Measurements from ENCODE around the gene STK25. TPM values are rescaled to one million over a fixed set of nuclear protein-coding genes. Genes with fewer than 3 reads are reported as not detected.
A peak's percentile ranks its signal among the peaks of the same experiment; 100 is the strongest.

STK25 gene
- 445 and 536 TPM in 2 replicates for total RNA-seq

DNA sequence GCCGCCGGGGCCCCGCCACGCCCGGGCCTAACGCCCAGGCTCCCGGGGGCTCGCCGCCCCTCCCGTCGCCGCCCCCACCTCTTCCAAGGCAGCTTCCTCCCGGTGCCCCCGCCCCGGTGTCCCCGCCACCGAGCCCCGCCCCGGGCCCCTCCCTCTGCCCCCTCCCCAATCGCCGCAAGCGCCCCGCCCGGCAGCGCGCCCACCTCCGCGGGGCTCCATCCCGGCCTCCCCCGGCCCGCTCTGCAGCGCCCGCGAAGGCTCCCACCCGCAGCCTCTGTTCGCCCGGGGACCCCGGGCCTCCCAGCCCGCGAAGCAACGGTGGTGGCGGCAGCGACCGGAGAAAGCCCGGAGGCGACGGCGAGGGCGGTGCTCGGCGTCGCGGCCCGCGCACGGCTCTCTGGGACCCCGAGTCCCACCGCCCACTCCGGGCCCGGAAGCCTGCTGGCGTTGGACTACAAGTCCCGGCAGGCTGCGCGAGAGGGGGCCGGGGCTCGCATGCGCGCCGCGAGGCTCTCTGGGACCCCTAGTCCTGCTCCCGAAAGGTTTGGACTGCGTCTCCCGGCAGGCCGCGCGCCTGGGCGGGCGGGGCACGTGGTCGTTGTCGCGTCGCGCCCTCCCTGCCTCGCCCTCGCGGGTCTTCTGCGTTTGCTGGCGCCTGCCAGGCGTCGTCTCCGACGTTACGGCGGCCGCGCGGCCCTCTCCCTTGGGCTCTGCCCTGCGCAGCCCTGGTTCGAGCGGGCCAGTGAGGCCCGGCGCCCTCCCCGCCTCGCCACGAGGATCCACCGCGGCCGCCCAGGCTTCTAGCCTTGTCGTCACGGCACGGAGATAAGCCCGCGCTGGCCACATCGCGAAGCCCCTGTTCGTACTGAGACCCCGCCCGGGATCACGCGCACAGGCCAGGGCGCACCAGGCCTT is at the start of gene STK25:
Gene STK25 (minus strand): TSS at position 345 of the 915 bp plus-strand sequence. CDS start 549 bp downstream, outside the sequence.
- DNase-seq: peak; percentile 99

DNA sequence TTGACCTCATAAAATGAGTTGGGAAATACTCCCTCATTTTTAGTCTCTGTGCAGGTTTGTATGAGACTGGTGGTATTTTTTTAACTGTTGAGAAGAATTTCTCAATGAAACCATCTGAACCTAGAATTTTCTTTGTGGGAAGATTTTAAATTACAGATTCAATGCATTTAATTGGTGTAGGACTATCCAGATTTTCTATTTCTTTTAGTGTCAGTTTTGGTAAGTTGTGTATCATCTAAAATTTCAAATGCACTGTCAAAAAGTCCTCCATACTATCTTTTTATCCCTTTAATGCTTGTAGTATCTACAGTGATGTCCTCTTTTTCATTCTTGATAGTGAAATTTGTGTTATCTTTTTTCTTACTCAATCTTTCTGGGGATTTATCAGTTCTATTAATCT is 48.4 kb upstream of the STK25 start:
- no peak for DNase-seq

DNA sequence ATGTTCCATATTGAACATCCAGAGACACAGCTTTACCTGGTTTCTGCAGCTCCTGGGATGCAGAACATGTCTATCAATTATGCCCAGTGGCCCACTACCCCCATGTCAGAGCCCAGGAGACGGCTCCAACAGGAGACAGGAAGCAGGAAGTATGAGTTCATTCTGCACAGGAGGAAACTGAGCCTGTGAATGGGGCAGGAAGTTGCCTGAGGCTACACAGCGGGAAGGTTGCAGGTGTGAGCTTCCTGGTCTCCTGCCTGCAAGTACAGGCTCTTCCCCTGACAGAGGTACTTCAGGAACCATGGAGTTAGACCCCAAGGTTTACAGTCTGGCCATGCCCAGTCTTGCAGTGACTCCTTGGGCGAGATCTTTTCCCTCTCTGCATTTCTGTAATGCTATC is 47.3 kb upstream of the STK25 start:
- peak; percentile 56 for DNase-seq

DNA sequence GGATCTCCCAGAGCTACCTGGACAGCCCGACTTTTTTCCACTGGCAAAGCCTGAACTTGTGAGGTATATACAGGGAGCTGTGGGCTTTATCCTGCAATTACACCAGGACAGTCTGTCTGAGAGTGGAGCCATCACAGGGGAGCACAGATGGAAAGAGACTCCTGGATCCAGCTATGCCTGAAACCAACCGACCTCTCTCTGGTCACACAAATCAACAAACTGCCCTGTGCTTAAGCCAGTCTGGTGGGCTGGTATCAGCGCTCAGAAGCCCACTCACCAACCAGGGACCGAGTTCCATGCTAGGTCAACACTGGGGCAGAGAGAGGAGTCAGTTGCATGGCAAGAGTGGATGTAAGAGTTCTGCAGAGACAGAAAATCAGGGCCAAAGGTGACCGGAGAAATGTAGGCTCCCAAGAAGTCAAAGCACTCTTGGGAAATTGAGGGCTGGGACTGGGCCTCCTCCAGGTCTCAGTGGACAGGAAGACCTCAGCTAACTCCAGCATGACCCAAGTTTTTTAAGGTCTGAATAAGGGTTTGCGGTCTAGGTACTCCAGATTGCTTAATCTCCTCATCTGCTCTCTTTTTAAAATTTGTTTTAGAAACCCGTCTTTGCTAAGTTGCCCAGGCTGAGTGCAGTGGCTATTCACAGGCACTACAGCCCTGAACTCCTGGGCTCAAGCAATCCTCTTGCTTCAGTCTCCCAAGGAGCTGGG is 46.4 kb upstream of the STK25 start:
- DNase-seq: no peak

DNA sequence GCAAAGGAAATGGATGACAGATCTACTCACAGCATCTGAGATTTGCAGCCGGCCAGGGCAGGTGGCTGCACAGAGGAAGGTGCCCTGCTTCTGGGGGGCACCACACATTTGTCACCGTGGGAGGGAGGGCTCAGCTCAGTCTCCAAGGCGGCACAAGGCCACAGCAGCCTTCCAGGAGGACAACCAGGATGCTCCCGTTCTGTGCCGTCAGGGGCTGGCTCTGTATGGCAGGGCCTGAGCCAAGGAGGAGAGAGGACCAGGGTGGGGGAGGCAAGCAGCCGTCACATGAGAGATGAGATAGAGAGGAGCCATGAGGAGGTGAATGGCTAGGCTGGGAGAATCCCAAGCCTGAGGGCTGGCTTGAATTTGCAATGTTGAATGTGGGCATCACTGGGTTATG is 45.6 kb upstream of the STK25 start:
- no peak for DNase-seq

DNA sequence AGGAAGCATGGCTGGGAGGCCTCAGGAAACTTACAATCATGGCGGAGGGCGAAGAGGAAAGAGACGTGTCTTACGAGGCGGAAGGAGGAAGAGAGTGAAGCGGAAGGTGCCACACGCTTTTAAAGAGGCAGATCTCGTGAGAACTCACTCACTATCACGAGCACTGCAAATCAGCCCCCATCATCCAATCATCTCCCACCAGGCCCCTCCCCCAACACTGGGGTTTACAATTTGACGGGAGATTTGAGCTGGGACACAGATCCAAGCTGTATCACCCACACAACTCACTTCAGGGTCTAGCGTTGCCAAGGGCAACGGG is 45.1 kb upstream of the STK25 start:
- DNase-seq: no peak

DNA sequence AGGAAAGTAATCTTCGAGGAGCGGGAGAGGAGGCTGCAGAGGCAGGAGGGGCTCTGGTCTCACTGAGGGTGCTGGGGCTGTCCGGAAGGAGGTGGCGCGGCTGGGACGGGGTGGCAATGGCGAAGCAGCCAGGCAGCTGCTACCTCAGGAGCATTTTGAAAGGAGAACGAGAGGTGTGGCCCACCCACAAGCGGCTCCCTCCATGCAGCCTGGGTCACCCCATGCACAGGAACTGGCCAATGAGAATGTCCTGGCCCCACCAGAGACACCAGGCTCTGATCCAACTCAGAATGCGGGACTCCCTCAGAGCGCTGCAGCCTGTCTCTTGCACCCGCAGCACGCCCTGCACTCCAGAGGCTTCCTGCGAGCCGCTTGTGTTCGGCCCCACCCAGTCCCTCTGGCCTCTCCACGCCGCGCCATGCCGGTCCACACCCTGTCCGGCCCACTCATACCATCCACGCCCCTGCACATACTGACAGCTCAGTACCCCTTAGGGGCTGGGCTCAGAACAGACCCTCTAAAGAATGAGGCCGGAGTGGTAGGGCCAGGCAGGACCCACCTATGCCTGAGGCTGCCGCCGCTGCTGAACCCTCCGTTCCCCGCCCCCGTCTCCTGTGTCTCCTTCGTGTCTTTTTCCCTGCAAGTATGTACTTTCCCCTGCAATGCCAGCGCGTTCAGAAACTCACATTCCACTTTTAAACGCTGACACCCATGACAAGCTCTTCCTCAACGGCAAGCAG is 43.8 kb upstream of the STK25 start:
- DNase-seq: no peak

DNA sequence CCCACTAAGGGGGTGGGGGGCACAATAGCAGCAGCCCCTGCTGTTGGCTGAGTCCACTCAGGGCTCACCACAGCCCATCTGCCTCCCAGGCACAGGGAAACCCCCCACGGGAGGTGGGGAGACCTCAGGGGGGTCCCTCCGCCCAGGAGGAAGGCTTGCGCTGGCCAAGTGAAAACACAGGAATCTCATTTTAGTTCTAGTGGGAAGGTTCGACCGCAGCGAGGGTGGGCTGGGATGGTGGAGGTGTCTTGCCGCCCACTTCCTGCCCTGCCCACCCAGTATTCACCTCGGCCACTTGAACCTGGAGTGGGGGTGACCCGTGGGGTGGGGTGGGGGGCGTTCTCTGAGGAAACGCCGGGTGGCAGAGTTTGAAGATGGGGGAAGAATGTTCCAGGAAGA is 43.2 kb upstream of the STK25 start:
- no peak for DNase-seq

DNA sequence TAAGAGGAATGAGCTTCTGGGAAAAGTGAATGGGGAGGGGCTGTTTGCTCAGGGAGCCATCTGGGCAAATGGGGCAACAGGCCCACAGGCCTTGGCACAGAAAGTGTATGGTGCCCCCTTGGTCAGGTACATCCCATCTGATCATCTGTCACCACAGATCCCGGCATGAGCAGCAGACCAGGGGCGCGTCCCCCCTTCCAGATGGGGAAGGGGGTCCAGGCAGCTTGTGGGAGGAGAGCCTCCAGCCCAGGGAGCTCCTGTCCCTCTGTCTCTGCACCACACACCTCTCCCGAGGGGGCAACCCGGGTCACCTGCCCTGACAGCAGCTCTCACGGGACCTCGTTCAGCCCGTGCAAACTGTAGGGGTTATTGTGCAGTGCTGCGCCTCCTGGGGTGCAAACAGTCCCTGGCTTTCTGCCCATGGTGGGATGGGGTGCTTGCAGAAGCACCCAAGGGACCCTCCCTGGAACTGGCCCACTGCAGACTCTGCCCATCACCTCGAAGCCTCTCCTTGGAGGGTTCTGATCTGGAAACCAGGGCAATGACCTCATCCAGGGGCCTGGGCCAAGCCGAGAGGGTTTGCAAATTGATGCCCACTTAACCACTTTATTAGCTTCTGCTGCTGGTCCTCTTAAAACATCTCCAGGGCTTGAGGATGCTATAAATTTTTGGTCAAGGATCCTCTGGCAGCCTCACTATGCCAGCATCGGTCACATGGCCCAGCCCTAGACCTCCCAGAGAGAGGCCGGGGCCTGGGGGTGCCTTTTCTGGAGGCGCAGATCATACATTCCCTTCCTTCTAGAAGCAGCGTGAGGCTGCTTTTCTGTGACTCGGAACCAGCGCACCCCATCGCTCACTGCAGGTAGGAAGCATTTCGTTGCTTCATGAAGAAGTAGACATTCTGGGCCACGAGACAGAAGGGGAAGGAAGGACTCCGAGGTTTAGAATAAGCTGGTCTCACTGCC is 42.5 kb upstream of the STK25 start:
- no peak for DNase-seq

DNA sequence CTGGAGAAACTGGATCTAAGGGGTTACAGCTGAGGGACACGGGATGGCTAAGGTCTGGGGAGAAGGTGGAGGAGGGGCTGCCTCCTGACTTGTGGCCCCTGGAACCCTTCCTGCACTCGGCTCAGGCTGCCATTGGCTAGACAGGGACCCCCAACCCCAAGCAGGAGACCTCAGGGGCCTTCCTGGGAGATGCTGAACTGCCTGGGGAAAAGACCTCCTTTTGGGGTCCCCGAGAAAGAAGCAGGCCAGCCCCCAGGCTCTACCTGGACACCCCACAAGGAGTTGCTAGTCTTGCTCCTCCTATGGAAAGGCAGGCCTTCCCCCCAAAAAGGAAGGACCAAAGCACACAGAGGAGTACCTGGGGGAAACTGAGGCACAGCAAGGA is 40.1 kb upstream of the STK25 start:
- no peak for DNase-seq

DNA sequence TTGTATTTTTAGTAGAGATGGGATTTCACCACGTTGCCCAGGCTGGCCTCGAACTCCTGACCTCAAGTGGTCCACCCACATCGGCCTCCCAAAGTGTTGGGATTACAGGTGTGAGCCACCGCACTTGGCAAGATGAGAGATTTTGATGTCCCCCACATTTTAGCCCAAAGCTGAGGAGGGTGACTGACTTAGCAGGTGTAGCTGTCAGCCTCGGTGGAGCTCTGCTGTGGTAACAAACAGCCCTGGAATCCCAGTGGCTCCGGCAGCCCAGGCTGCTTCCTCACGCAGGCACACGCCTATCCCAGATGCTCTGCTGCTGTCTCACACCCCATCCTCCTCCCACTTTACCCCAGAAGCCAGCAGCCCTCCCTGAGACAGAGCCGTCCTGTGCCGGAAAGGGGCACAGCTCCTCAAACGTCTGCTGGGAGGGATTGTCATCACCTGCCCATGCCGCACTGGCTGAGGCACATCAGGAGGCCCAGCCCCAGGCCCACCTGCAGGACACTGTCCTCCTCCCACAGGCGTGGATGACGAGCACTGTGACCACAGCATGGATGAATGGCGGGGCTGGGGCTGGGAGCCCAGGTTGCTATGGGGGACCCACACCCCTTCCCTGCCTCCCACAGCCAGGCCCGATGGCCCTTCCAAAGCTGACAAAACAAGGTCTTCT is 39.5 kb upstream of the STK25 start:
- DNase-seq: no peak

DNA sequence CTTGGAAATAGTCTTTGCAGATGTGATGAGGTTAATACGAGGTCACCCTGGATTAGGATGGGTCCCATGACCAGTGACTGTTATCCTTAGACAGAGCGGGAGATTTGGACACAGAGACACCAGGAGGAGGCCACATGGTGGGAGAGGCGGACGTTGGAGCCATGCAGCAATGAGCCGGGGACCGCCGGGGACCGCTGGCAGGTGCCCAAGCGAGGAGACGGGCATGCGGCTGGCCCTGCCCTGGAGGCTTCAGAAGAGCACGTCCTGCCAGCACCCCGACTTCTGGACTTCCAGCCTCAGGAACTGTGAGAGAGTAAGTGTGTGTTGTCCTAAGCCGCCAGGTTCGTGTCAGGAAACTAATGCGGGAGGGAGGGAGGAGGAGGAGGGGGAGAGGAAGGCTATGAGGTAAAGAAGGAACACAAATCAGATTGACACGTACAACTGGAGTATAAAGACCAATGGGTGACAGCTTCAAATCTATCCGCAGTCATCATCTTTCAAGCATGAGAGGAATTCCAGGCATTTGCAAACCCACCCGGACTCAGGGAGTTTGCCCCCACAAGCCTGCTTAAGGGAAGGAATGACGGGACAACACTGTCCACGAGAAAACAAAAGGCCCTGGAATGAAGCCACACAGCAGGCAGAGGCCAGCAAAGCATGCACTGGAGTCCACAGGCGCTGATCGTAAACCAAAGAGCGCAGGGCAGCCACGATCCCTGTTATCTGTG is 38.6 kb upstream of the STK25 start:
- peak; percentile 92 for DNase-seq

DNA sequence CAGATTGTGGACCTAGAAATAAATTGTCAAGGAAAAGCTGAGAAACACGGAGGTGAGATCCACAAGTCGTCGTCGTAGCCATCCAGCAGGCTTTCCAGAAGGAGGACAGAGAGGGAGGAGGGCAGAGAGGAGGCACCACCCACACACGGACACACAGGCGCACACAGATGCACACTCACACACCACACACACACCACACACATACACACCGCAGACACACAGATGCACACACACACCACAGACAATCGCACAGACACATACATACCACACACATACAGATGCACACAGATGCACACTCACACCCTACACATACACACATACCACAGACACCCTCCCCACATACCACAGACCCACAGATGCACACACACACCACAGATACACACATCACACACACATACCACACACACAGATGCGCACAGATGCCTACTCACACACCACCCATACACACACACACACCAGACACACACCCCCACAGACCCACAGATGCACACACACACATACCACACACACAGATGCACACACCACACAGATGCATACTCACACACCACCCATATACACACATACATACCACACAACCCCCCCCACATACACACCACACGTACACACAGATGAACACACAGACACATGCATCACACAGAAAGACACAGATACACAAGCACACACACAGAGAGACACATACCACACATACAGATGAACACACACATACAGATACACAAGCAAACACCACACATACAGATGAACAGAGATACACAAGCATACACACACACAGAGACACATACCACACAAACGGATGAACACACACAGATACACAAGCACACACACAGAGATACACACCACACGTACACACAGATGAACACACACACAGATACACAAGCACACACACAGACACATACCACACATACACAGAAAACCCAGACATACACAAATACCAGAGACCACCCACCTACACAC is 37.4 kb upstream of the STK25 start:
- DNase-seq: no peak

DNA sequence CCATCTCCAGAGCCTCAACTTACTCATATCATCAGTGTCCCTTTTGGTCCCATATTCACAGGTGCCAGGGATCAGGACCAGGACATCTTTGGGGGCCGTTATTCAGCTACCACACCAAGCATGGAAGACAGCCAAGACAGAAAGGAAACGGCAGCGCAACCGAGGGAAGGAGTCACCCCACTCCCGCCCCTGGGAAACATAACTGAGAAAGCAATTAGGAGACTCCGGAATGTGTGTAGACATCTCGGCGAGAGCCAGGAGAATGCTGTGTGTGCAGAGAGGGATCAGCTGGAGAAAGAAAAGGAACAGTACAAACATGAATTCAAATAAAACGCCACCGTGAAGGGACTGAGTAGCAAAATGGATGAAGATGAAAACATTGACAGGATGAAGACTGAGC is 36.7 kb upstream of the STK25 start:
- peak; percentile 70 for DNase-seq

DNA sequence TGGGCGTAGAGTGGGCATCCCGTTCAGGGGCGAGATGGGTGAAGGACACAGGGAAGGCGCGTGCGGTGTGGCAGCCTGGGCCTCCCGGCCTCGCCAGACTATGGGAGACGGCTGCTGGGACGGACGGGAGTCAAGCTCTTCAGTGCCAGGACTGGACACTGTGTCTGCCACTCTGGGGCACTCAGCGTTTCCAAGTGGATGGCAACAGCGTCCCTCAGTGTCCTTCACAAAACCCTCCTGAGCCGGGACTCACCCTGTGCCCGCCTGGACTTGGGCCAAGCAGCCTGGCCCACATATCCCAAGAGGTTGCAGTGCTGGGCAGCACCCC is 33.9 kb upstream of the STK25 start:
- DNase-seq: no peak

DNA sequence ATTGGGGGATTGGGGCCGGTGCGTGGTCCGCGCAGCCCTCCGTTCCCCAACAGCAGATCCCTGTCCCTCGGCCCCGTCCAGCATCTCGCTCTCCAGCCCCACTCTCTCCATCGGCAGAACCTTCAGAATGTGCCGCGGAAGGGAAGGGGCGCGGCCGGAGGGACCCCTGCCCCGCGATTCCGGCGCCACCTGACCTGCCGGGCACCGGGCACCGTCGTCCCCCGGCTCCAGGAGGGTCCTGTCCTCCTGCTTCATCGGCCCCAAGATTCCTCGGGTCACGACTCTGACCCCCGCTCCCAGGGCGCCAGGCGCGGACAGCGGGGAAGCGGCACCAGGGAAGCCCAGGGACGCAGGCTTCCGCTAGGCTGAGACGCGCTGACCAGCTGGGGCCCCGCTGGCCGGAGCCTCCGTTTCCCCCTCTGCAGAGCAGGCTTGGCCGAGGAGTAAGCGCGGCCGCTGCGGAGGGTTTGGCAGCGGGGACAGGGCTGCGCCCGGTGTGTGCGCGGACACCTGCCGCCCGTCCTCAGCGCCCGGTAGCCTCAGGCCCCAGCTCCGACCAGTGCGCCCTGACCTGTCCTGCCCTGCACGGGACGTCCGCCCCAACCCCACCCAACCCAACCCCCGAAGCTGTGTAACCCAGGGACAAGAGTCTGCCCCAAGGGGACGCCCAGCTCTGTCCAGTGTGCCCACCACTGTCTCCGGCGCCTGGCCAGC is 33.3 kb upstream of the STK25 start:
- DNase-seq: no peak

DNA sequence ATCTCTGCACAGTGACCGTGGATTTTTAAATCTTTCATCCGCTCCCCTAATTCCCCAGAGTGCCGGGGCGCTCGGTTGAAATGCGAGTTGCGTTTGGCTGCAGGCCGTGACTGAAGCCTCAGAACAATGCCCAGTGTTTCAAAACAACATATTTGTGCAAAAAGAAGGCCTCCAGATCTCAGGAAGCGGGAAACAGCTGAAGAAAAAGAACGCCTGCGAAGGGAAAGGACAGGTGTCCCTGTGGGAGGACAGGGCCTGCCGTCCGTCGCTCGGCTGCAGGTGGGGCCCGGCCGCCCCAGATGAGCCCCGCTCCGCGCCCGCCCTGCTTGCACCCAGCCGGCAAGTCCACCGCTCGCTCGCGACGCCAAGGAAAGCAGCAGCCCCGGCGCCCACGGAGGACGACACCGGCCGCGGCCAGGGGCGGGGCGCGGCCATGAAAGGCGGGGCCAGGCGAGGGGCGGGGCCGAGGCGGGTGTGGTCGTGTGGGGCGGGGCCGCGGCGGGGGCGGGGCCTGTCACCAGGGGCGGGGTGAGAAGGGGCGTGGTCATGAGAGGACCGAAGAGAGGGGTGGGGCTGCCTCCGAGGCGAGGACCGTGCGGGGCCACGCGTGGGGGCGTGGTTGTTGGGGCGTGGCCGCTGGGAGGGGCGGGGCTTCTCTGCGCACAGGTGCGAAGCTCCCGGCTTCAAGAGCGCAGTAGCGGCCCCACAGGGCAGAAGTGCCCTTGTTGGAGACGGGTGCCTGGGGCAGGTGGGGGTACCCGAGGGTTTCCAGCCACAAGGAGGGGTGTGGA is 32.6 kb upstream of the STK25 start:
- DNase-seq: peak; percentile 76

DNA sequence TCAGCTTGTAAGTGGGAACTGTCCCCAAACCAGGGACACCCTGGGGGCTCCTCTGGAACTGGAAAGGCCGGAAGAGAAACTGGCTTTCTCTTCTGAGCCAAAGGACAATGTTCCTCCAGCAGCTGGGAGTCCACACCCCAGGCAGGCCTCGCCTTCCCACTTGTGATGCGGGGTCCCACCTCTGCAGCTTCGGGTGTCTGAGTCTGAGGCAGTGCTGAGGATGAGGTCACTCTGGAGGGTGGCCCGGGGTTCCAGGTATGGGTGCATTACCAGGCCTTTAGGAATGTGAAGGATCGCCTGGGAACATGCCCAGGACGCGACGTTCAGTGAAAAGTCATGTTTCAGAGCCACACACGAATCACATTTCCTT is 32.0 kb upstream of the STK25 start:
- no peak for DNase-seq

Measured in dermis blood vessel endothelial cell (primary cell).